ENCODE data around the gene RAB12. TPM values are rescaled to one million over a fixed set of nuclear protein-coding genes. Genes with fewer than 3 reads are reported as not detected.

Gene RAB12
- total and polyA plus RNA-seq, 2 of the 13 experiments (the other 11 are each of a cell fraction or from before 2014, with no cell fraction given) = 9.5 to 25.3 TPM

- peak overlapping the region; percentile 78 to 91 (median 90) for H3K4me3 ChIP-seq (replicated peaks in 1 of 3; ENCODE audit: insufficient read depth in 1 of 3, low read depth in 2 of 3, low read length in 3 of 3)
- peaks cover 55% of the 10 kb centered on the region for H3K79me2 ChIP-seq (ENCODE audit: insufficient read depth, low read length)
- peaks cover 63% of the 10 kb centered on the region for H3K4me1 ChIP-seq (ENCODE audit: insufficient read depth, low read length)
- in situ Hi-C loops (cut with HindIII; ENCODE audit: extremely low pct_ligation_motif_present, low pct_unique_long_range_greater_than_20kb) = no loop called here
- BruUV-seq (replicated peaks) = no TSS peak
- POLR2A ChIA-PET = no interaction called here
- H3K27ac ChIP-seq (ENCODE audit: extremely low read length, insufficient read depth, low read length) = peak overlapping the region; percentile 65
- no peak overlapping the region for H2AFZ ChIP-seq (ENCODE audit: low read length)
- peaks cover 0 to 1% of the 10 kb centered on the region in 2 experiments; a peak in 1 of 5 replicates for H3K27me3 ChIP-seq (ENCODE audit: control insufficient read depth in 1 of 2, insufficient read depth in 2 of 2, low read length in 2 of 2)
- 6% methylated on average over 13 of the region's 13 CpGs for WGBS (ENCODE audit: low lambda C conversion rate)
- DNase-seq (ENCODE audit: low spot score) = no peak
- H4K20me1 ChIP-seq (ENCODE audit: insufficient read depth, low read length) = peaks cover 27% of the 10 kb centered on the region
- H3K4me2 ChIP-seq (ENCODE audit: low read depth, low read length) = peak overlapping the region; percentile 84
- CTCF ChIA-PET (ENCODE audit: low intra/inter-chr PET ratio, low total read pairs) = no interaction called here
- H3K36me3 ChIP-seq (replicated peaks in 1 of 2; ENCODE audit: control insufficient read depth in 1 of 2, insufficient read depth in 2 of 2, low read length in 2 of 2) = 0 out of 5 replicates have a peak, but pooled peaks cover 0 to 6% of the 10 kb centered on the region in 2 experiments
- ATAC-seq = peak; percentile 7; the same call in 1 of the 3 replicates
- no peak for FAIRE-seq
- no peaks in the 10 kb centered on the region for H3K9me3 ChIP-seq (ENCODE audit: low read length)
- peak; percentile 11 for TF ChIP-seq SAP130 (CRISPR knock-in tag; IDR thresholded peaks at IDR 0.05; ENCODE audit: low read depth)
- TF ChIP-seq ZNF232 (CRISPR knock-in tag; IDR thresholded peaks at IDR 0.05; ENCODE audit: borderline replicate concordance) = 0 out of 2 replicates have a peak, but pooled peaks have one; percentile 5
- TF ChIP-seq THRA (CRISPR knock-in tag; IDR thresholded peaks at IDR 0.05; ENCODE audit: borderline replicate concordance) = peak; percentile 87; the same call in 1 of the 2 replicates
- peak; percentile 10 for TF ChIP-seq XRCC5 (optimal IDR thresholded peaks at IDR 0.05; ENCODE audit: low read length)
- TF ChIP-seq ZNF12 (CRISPR knock-in tag; IDR thresholded peaks at IDR 0.05) = peak; percentile 90
- no peak for TF ChIP-seq MEF2D (CRISPR knock-in tag; IDR thresholded peaks at IDR 0.05)
- no peak for TF ChIP-seq NKX3-1 (CRISPR knock-in tag; IDR thresholded peaks at IDR 0.05)
- peak; percentile 61; the same call in 1 of the 2 replicates for TF ChIP-seq RXRB (CRISPR knock-in tag; IDR thresholded peaks at IDR 0.05; ENCODE audit: borderline replicate concordance)
- intact Hi-C loops (cut with micrococcal nuclease; ENCODE audit: unreplicated experiment) = no loop called here
- H3K9ac ChIP-seq (ENCODE audit: insufficient read depth, low read depth, low read length) = peak overlapping the region; percentile 88
Observed at GRCh38 chr18:8610459-8610851, 1.2 kb downstream of the RAB12 start.

Measured in HepG2 (cell line).